Dermis blood vessel endothelial cell (primary cell): ENCODE data around the gene NCF2. TPM values are rescaled to one million over a fixed set of nuclear protein-coding genes. Genes with fewer than 3 reads are reported as not detected.
A peak's percentile ranks its signal among the peaks of the same experiment; 100 is the strongest.

ENCODE experiments used
- DNase-seq: peaks from one replicate; pipeline ENCODE4 v3.0.0; 2010
- total RNA-seq: library from RNA; depleted of rRNA; stranded (reverse); fragments of >200 nt; gene quantifications from 2 replicates; pipeline ENCODE4 v1.2.3, GENCODE V29; 2014

NCF2 gene
- total RNA-seq, 1 donor from 2014 or later, result not detected

- DNase-seq, result no peak
These were observed 8.1 kb downstream of the NCF2 start for GRCh38 chr1:183582021-183582713.

GRCh38 chr1:183580281-183580682 is 10.0 kb downstream of the NCF2 start:
- DNase-seq, result peak; percentile 85

- no peak for DNase-seq
These were observed 11.4 kb downstream of the NCF2 start for GRCh38 chr1:183578856-183579255.

GRCh38 chr1:183577897-183578465 is 12.3 kb downstream of the NCF2 start:
- DNase-seq, result no peak

GRCh38 chr1:183576537-183576936 is 13.7 kb downstream of the NCF2 start:
- no peak for DNase-seq

GRCh38 chr1:183575606-183576005 is 14.7 kb downstream of the NCF2 start:
- no peak for DNase-seq

GRCh38 chr1:183572721-183573120 is 17.5 kb downstream of the NCF2 start:
- no peak for DNase-seq

- DNase-seq, result no peak
These were observed 18.5 kb downstream of the NCF2 start for GRCh38 chr1:183571678-183572268.

- no peak for DNase-seq
These were observed 19.8 kb downstream of the NCF2 start for GRCh38 chr1:183570451-183570850.

- no peak for DNase-seq
These were observed 20.5 kb downstream of the NCF2 start for GRCh38 chr1:183569801-183570200.

- DNase-seq, result no peak
These were observed 21.1 kb downstream of the NCF2 start for GRCh38 chr1:183569141-183569540.

GRCh38 chr1:183568176-183569021 is 21.9 kb downstream of the NCF2 start:
- DNase-seq, result peak; percentile 66

- no peak for DNase-seq
These were observed 22.7 kb downstream of the NCF2 start for GRCh38 chr1:183567584-183567983.

GRCh38 chr1:183566026-183566425 is 24.2 kb downstream of the NCF2 start:
- no peak for DNase-seq

- DNase-seq, result no peak
These were observed 25.0 kb downstream of the NCF2 start for GRCh38 chr1:183565261-183565660.

- no peak for DNase-seq
These were observed 27.6 kb downstream of the NCF2 start for GRCh38 chr1:183562701-183563100.

- DNase-seq, result no peak
These were observed 31.2 kb downstream of the NCF2 start for GRCh38 chr1:183559061-183559460.

GRCh38 chr1:183554577-183554976 is 35.7 kb downstream of the NCF2 start:
- no peak for DNase-seq

- DNase-seq, result no peak
These were observed 36.5 kb downstream of the NCF2 start for GRCh38 chr1:183553764-183554163.

GRCh38 chr1:183553331-183553730 is 36.9 kb downstream of the NCF2 start:
- DNase-seq, result peak; percentile 15

GRCh38 chr1:183552891-183553290 is 37.4 kb downstream of the NCF2 start:
- no peak for DNase-seq

GRCh38 chr1:183552441-183552840 is 37.8 kb downstream of the NCF2 start:
- DNase-seq, result no peak

GRCh38 chr1:183551924-183552323 is 38.3 kb downstream of the NCF2 start:
- no peak for DNase-seq
